ENCODE data around the gene FKBP11. TPM values are rescaled to one million over a fixed set of nuclear protein-coding genes. Genes with fewer than 3 reads are reported as not detected.

Gene FKBP11
- total and polyA plus RNA-seq, 2 of the 8 experiments (the other 6 are each of a cell fraction or from before 2014, with no cell fraction given) = 45.7 to 65.1 TPM

- TF ChIP-seq GABPA (IDR thresholded peaks at IDR 0.05; ENCODE audit: borderline replicate concordance, insufficient read depth, low read length) = no peak
- no peak for TF ChIP-seq EP300 (IDR thresholded peaks at IDR 0.05; ENCODE audit: borderline replicate concordance in 1 of 2, low read depth in 2 of 2, low read length in 2 of 2)
- no peak for TF ChIP-seq SRF (IDR thresholded peaks at IDR 0.05; ENCODE audit: low read depth, low read length)
- no peak for TF ChIP-seq ASH2L (IDR thresholded peaks at IDR 0.05; ENCODE audit: low read length)
- TF ChIP-seq RAD21 (IDR thresholded peaks at IDR 0.05 in 1 of 2, conservative IDR thresholded peaks at IDR 0.05 in 1 of 2; ENCODE audit: low read depth in 2 of 2, low read length in 2 of 2) = no peak
- TF ChIP-seq BCL11A (IDR thresholded peaks at IDR 0.05; ENCODE audit: low read depth in 2 of 2, low read length in 2 of 2) = no peak
Measured at GRCh38 chr12:48968467-48968866, 43.2 kb upstream of the FKBP11 start (continued).

All from H1 (cell line).